H1 (cell line): ENCODE results near the gene KRTAP3-1. TPM values are rescaled to one million over a fixed set of nuclear protein-coding genes. Genes with fewer than 3 reads are reported as not detected.

Source experiments
- CTCF ChIA-PET: fragments of 300-600 bp; sonication (Branson Sonifier 250); formaldehyde crosslinking; loops from one replicate; lab custom pipeline; 2021; ENCODE audit not compliant: partially characterized antibody; lab: Charles Lee
- POLR2A ChIA-PET: fragments of 300-600 bp; sonication (Branson Sonifier 250); formaldehyde crosslinking; loops from one replicate; lab custom pipeline; 2021; ENCODE audit warnings: inconsistent platforms; ENCODE audit not compliant: partially characterized antibody; lab: Charles Lee
- DNase-seq, 2 experiments: peaks; one replicate each; pipeline versions ENCODE4 v3.0.0 to v3.0.0-alpha.2; 2010 to 2022; ENCODE audit warnings: low spot score in 2 of 2, low read depth in 1 of 2, mixed read lengths in 1 of 2
- FAIRE-seq: peaks from 2 replicates; lab custom pipeline; 2011; peaks lifted over from hg19 to GRCh38; lab: Jason Lieb, UNC
- H2AFZ ChIP-seq: 2 replicates; pipeline ENCODE4 v1.8.1; 2012; ENCODE audit warnings: low read length, inconsistent platforms
- H2AK5ac ChIP-seq: 2 replicates; pipeline ENCODE4 v1.6.1; 2013; ENCODE audit warnings: low read depth, low read length
- H2BK120ac ChIP-seq: replicated peaks from 2 replicates; pipeline ENCODE3; 2013; ENCODE audit warnings: low read depth, low read length, inconsistent platforms
- H2BK12ac ChIP-seq: 2 replicates; pipeline ENCODE4 v1.6.1; 2013; ENCODE audit warnings: low read depth, low read length
- H2BK15ac ChIP-seq: 2 replicates; pipeline ENCODE4 v1.6.1; 2013; ENCODE audit warnings: low read length
- H2BK20ac ChIP-seq: 2 replicates; pipeline ENCODE4 v1.6.1; 2013; ENCODE audit warnings: low read length
- H2BK5ac ChIP-seq: 2 replicates; pipeline ENCODE4 v1.6.1; 2013; ENCODE audit warnings: low read depth, low read length
- H3K14ac ChIP-seq: 2 replicates; pipeline ENCODE4 v1.6.1; 2013; ENCODE audit warnings: inconsistent platforms; ENCODE audit not compliant: insufficient read length
- H3K18ac ChIP-seq: 2 replicates; pipeline ENCODE4 v1.6.1; 2013; ENCODE audit warnings: low read length; ENCODE audit errors: extremely low read depth
- H3K23ac ChIP-seq: 2 replicates; pipeline ENCODE4 v1.6.1; 2013; ENCODE audit warnings: inconsistent platforms; ENCODE audit not compliant: insufficient read length
- H3K23me2 ChIP-seq: 2 replicates; pipeline ENCODE4 v1.6.1; 2013; ENCODE audit warnings: low read depth, low read length
- H3K27ac ChIP-seq: 2 replicates; pipeline ENCODE4 v1.6.1; 2011; ENCODE audit warnings: low read depth, low read length, inconsistent platforms
- H3K27me3 ChIP-seq, 4 experiments: replicated peaks in 1 of 4; 1 replicate in 1 of 4; 2 replicates in 3 of 4; pipeline versions ENCODE4 v1.6.1 to v1.8.1; 2011 to 2013; ENCODE audit warnings: low read length in 3 of 4, mild to moderate bottlenecking in 3 of 4, inconsistent platforms in 2 of 4, mixed read lengths in 2 of 4, moderate library complexity in 1 of 4; ENCODE audit not compliant: control insufficient read depth in 3 of 4, insufficient read depth in 3 of 4; ENCODE audit errors: extremely low read depth in 1 of 4
- H3K36me3 ChIP-seq, 4 experiments: 2 replicates each; pipeline versions ENCODE4 v1.6.1 to v1.8.1; 2011 to 2013; ENCODE audit warnings: mild to moderate bottlenecking in 4 of 4, low read length in 3 of 4, moderate library complexity in 2 of 4, control low read depth in 1 of 4, inconsistent platforms in 1 of 4; ENCODE audit not compliant: insufficient read depth in 4 of 4, control insufficient read depth in 2 of 4
- H3K4ac ChIP-seq: replicated peaks from 2 replicates; pipeline ENCODE3; 2013; ENCODE audit warnings: low read length, low read depth, mixed read lengths, inconsistent platforms; ENCODE audit not compliant: insufficient read length
- H3K4me1 ChIP-seq, 4 experiments: replicated peaks in 1 of 4; 1 replicate in 1 of 4; 2 replicates in 3 of 4; pipeline versions ENCODE4 v1.6.1 to v1.8.1; 2011 to 2013; ENCODE audit warnings: low read length in 3 of 4, inconsistent platforms in 2 of 4, mixed read lengths in 1 of 4; ENCODE audit not compliant: insufficient read depth in 4 of 4, control insufficient read depth in 3 of 4
- H3K4me2 ChIP-seq, 2 experiments: 2 replicates each; pipeline versions ENCODE4 v1.6.1 to v1.8.1; 2011 to 2013; ENCODE audit warnings: low read depth in 2 of 2, low read length in 2 of 2, control low read depth in 1 of 2, inconsistent platforms in 1 of 2, mild to moderate bottlenecking in 1 of 2; ENCODE audit not compliant: insufficient read depth in 1 of 2
- H3K4me3 ChIP-seq, 4 experiments: fragments of 200-600, 300-600 bp in 1 of 4; sonication (generic), shearing (Covaris generic), sonication (Bioruptor Twin) in 1 of 4; 2 replicates each; pipeline versions ENCODE4 v1.5.1 to v1.8.1; 2011 to 2016; ENCODE audit warnings: low read length in 4 of 4, low read depth in 3 of 4, control low read depth in 2 of 4, inconsistent platforms in 2 of 4, mild to moderate bottlenecking in 2 of 4, mixed read lengths in 1 of 4, moderate library complexity in 1 of 4; ENCODE audit not compliant: insufficient read depth in 2 of 4; ENCODE audit errors: extremely low read depth in 1 of 4
- H3K56ac ChIP-seq: replicated peaks from 2 replicates; pipeline ENCODE3; 2013; ENCODE audit warnings: low read depth, mild to moderate bottlenecking, mixed read lengths, low read length, inconsistent platforms; ENCODE audit not compliant: insufficient read length
- H3K79me1 ChIP-seq: 2 replicates; pipeline ENCODE4 v1.6.1; 2013; ENCODE audit warnings: low read depth, low read length, control low read depth
- H3K79me2 ChIP-seq, 2 experiments: 2 replicates each; pipeline versions ENCODE4 v1.6.1 to v1.8.1; 2012 to 2013; ENCODE audit warnings: low read length in 2 of 2, mild to moderate bottlenecking in 2 of 2, inconsistent platforms in 1 of 2; ENCODE audit not compliant: insufficient read depth in 2 of 2, control insufficient read depth in 1 of 2
- H3K9ac ChIP-seq, 4 experiments: replicated peaks in 1 of 4; 1 replicate in 1 of 4; 2 replicates in 3 of 4; pipeline versions ENCODE4 v1.6.1 to v1.8.1; 2011 to 2013; ENCODE audit warnings: low read depth in 3 of 4, low read length in 3 of 4, control low read depth in 2 of 4, mild to moderate bottlenecking in 2 of 4, moderate library complexity in 2 of 4, inconsistent platforms in 1 of 4; ENCODE audit errors: extremely low read depth in 1 of 4
- H3K9me3 ChIP-seq, 2 experiments: 2 replicates each; pipeline versions ENCODE4 v1.6.1 to v1.8.1; 2012 to 2013; ENCODE audit warnings: mild to moderate bottlenecking in 2 of 2, moderate library complexity in 2 of 2, control low read depth in 1 of 2, inconsistent platforms in 1 of 2, low read depth in 1 of 2, low read length in 1 of 2, mixed read lengths in 1 of 2; ENCODE audit not compliant: insufficient read depth in 2 of 2
- H4K20me1 ChIP-seq, 2 experiments: replicated peaks in 1 of 2; 2 replicates each; pipeline versions ENCODE3 to v1.8.1; 2011 to 2013; ENCODE audit warnings: inconsistent platforms in 2 of 2, low read length in 2 of 2, mild to moderate bottlenecking in 1 of 2; ENCODE audit not compliant: insufficient read depth in 2 of 2, control insufficient read depth in 1 of 2
- H4K5ac ChIP-seq: 2 replicates; pipeline ENCODE4 v1.6.1; 2013; ENCODE audit warnings: low read length, low read depth, mixed read lengths, inconsistent platforms; ENCODE audit not compliant: insufficient read length
- H4K8ac ChIP-seq: 2 replicates; pipeline ENCODE4 v1.8.0; 2013; ENCODE audit warnings: mild to moderate bottlenecking, moderate library complexity, low read length, inconsistent platforms; ENCODE audit not compliant: insufficient read depth; ENCODE audit errors: extremely low read depth
- H4K91ac ChIP-seq: replicated peaks from 2 replicates; pipeline ENCODE3; 2013; ENCODE audit warnings: low read length, mixed read lengths, inconsistent platforms; ENCODE audit not compliant: insufficient read length
- ASH2L ChIP-seq: fragments of 200-600, 300-600 bp; sonication (generic); IDR thresholded peaks from one replicate; pipeline ENCODE4 v1.7.1; 2017; ENCODE audit warnings: low read length
- BRCA1 ChIP-seq: IDR thresholded peaks from 2 replicates; pipeline ENCODE4 v1.6.1; 2012; ENCODE audit warnings: low read depth, low read length, improper control_type of control experiment
- PHF8 ChIP-seq: fragments of 200-600 bp; sonication (generic); conservative IDR thresholded peaks from 2 replicates; pipeline ENCODE4 v1.7.1; 2012; ENCODE audit warnings: low read depth, mild to moderate bottlenecking, inconsistent platforms, low read length, moderate library complexity
- POLR2A ChIP-seq, 2 experiments: IDR thresholded peaks; 1 replicate in 1 of 2; 2 replicates in 1 of 2; pipeline ENCODE4 v1.6.1; 2011; ENCODE audit warnings: low read depth in 2 of 2, low read length in 2 of 2, mild to moderate bottlenecking in 2 of 2; ENCODE audit errors: control extremely low read depth in 1 of 2
- RAD21 ChIP-seq, 2 experiments: IDR thresholded peaks in 1 of 2; conservative IDR thresholded peaks in 1 of 2; 2 replicates each; pipeline ENCODE4 v1.6.1; 2011; ENCODE audit warnings: low read depth in 2 of 2, low read length in 2 of 2, improper control_type of control experiment in 1 of 2, inconsistent platforms in 1 of 2, mild to moderate bottlenecking in 1 of 2, moderate library complexity in 1 of 2
- RNF2 ChIP-seq: fragments of 200-900, 300-1000 bp; sonication (generic); IDR thresholded peaks from 2 replicates; pipeline ENCODE4 v1.7.1; 2016; ENCODE audit warnings: borderline replicate concordance, low read depth, mild to moderate bottlenecking, antibody characterized with exemption, low read length; ENCODE audit not compliant: poor library complexity, severe bottlenecking; ENCODE audit errors: missing control alignments
- SAP30 ChIP-seq: fragments of 300-600 bp; sonication (generic); IDR thresholded peaks from 2 replicates; pipeline ENCODE4 v1.7.1; 2012; ENCODE audit warnings: low read length, moderate library complexity, mild to moderate bottlenecking, inconsistent platforms; ENCODE audit not compliant: insufficient read depth, insufficient replicate concordance
- SUZ12 ChIP-seq: fragments of 200-600 bp; sonication (generic); IDR thresholded peaks from 2 replicates; pipeline ENCODE4 v1.6.1; 2012; ENCODE audit warnings: mild to moderate bottlenecking, inconsistent platforms, low read length, moderate library complexity, mixed read lengths
- TAF7 ChIP-seq: optimal IDR thresholded peaks from 2 replicates; pipeline ENCODE3; 2011; ENCODE audit warnings: low read depth, mild to moderate bottlenecking, inconsistent platforms, low read length, moderate library complexity, borderline replicate concordance
- TCF12 ChIP-seq: IDR thresholded peaks from 2 replicates; pipeline ENCODE4 v1.6.1; 2011; ENCODE audit warnings: low read depth, mild to moderate bottlenecking, low read length
- WGBS, 2 experiments: shearing (Covaris generic) in 1 of 2; methylation state at CpG; one replicate each; pipeline versions ENCODE4 v1.1.6 to v1.1.7; 2013 to 2015; ENCODE audit warnings: low lambda C conversion rate in 2 of 2, mixed read lengths in 2 of 2, inconsistent platforms in 1 of 2, low coverage in 1 of 2, missing lambda C conversion rate in 1 of 2; ENCODE audit not compliant: insufficient replicate concordance in 2 of 2, insufficient coverage in 1 of 2, insufficient read length in 1 of 2; ENCODE audit errors: extremely low coverage in 1 of 2, missing lambda C conversion rate in 1 of 2; 5-methylcytosine and 5-hydroxymethylcytosine counted together
- polyA plus RNA-seq, 7 experiments: library from polyadenylated mRNA; depleted of rRNA in 3 of 7; stranded (reverse) in 5 of 7; unstranded in 2 of 7; fragments of >200 nt in 5 of 7; fragments of 200-250 nt in 2 of 7; gene quantifications; 1 replicate in 5 of 7; 2 replicates in 1 of 7; 4 replicates in 1 of 7; pipeline versions ENCODE4 v1.2.1 to v1.2.3, GENCODE V29; 2011 to 2013; ENCODE audit warnings: missing spikeins in 2 of 7, mixed read lengths in 2 of 7
- total RNA-seq: library from RNA; stranded (reverse); fragmentation: NEBNext Ultra II Directional; extraction: Animal tissue kit (Norgen Biotek cat#: 25700); gene quantifications from 2 replicates; pipeline ENCODE4 v1.2.1, GENCODE V29; 2021
- TF ChIP-seq, protein P1 (sequence below): IDR thresholded peaks from 2 replicates; pipeline ENCODE4 v1.6.1; 2011; ENCODE audit warnings: low read length, improper control_type of control experiment

Gene KRTAP3-1
- total and polyA plus RNA-seq, 2 of the 8 experiments (the other 6 are each of a cell fraction or from before 2014, with no cell fraction given): not detected

DNA sequence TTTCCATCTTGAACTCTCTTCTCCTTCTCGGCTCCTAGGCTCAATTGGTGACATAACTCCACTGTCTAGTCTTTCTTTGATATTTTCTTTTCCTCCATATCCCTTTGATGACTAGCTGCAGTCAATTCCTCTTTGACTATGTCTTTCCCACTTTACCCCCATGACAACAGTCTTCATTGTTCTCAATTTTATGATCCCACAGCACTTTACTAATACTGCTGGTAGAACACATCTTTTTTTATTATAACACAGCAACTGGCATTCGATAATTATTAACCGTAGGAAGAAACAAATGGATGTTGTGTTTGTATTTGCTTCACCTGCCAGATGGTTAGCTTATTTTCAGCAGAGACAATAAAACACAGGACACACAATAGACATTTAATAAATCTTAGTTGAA, 16.3 kb downstream of the KRTAP3-1 start:
- no peak overlapping the region for H2BK20ac ChIP-seq
- H3K9ac ChIP-seq: no peak overlapping the region
- no peak overlapping the region for H4K91ac ChIP-seq
- H2AFZ ChIP-seq: no peak overlapping the region
- no peak overlapping the region for H2BK5ac ChIP-seq
- no peak overlapping the region for H3K4ac ChIP-seq
- no peaks in the 10 kb centered on the region for H3K23me2 ChIP-seq
- H3K4me1 ChIP-seq: peaks cover 0 to 2% (median 0%) of the 10 kb centered on the region in 4 experiments; a peak in 2 of 7 replicates
- H2BK15ac ChIP-seq: no peak overlapping the region
- no peaks in the 10 kb centered on the region for H3K79me2 ChIP-seq
- H4K8ac ChIP-seq: no peak overlapping the region
- WGBS, 2 experiments: 93% methylated on average over 3 of the region's 3 CpGs; no CpG with 5 or more reads in 1 of the 2 experiments
- H3K23ac ChIP-seq: no peak overlapping the region
- ChIA-PET CTCF (interaction anchor here (0.5 kb wide), 1 partner anchor 29 kb away, joined by 3 read pairs; no protein-coding TSS in a partner anchor), POLR2A (interaction anchor here (0.6 kb wide), 1 partner anchor 11 kb away, joined by 4 read pairs; no protein-coding TSS in a partner anchor)
- FAIRE-seq (no peak), DNase-seq (no peak)
- H3K18ac ChIP-seq: no peak overlapping the region
- H2BK120ac ChIP-seq: no peak overlapping the region
- H3K14ac ChIP-seq: no peak overlapping the region
- no peak overlapping the region for H2AK5ac ChIP-seq
- TF ChIP-seq, protein P1, sequence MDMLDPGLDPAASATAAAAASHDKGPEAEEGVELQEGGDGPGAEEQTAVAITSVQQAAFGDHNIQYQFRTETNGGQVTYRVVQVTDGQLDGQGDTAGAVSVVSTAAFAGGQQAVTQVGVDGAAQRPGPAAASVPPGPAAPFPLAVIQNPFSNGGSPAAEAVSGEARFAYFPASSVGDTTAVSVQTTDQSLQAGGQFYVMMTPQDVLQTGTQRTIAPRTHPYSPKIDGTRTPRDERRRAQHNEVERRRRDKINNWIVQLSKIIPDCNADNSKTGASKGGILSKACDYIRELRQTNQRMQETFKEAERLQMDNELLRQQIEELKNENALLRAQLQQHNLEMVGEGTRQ: no peak
- no peak for TF ChIP-seq RAD21 (IDR thresholded peaks at IDR 0.05 in 1 of 2, conservative IDR thresholded peaks at IDR 0.05 in 1 of 2; ENCODE audit: low read depth in 2 of 2, low read length in 2 of 2)
- TF ChIP-seq PHF8: no peak
- no peak for TF ChIP-seq BRCA1
- no peak for TF ChIP-seq SAP30
- no peak for TF ChIP-seq SUZ12
- TF ChIP-seq POLR2A (IDR thresholded peaks at IDR 0.05; ENCODE audit: control extremely low read depth in 1 of 2, low read depth in 2 of 2, low read length in 2 of 2): no peak
- TF ChIP-seq TAF7: no peak
- no peak for TF ChIP-seq TCF12
- no peak for TF ChIP-seq RNF2
- TF ChIP-seq ASH2L: no peak
- no peak overlapping the region for H3K4me3 ChIP-seq
- H3K27ac ChIP-seq: no peak overlapping the region
- H3K27me3 ChIP-seq: no peaks in the 10 kb centered on the region
- H4K20me1 ChIP-seq: no peaks in the 10 kb centered on the region
- H3K79me1 ChIP-seq: no peaks in the 10 kb centered on the region
- no peaks in the 10 kb centered on the region for H3K9me3 ChIP-seq
- no peaks in the 10 kb centered on the region for H3K36me3 ChIP-seq
- H4K5ac ChIP-seq: no peak overlapping the region
- no peak overlapping the region for H2BK12ac ChIP-seq
- H3K4me2 ChIP-seq: no peak overlapping the region
- no peak overlapping the region for H3K56ac ChIP-seq
